K562 (cell line): Measurements from ENCODE around the gene SLC30A10. TPM values are rescaled to one million over a fixed set of nuclear protein-coding genes. Genes with fewer than 3 reads are reported as not detected.

Experiments
- CEBPB ChIP-seq: fragments of 450-650 bp; IDR thresholded peaks from 2 replicates; pipeline ENCODE4 v1.6.1; 2016; ENCODE audit warnings: missing genetic modification characterization, missing compliant biosample characterization
- EHMT2 ChIP-seq: fragments of 450-650 bp; IDR thresholded peaks from 2 replicates; pipeline ENCODE4 v1.6.1; 2018; ENCODE audit warnings: antibody characterized with exemption
- HMG20A ChIP-seq: fragments of 450-650 bp; formaldehyde crosslinking; conservative IDR thresholded peaks from 2 replicates; pipeline ENCODE4 v1.4.0; 2020; ENCODE audit warnings: mild to moderate bottlenecking, mixed read lengths
- NFATC3 ChIP-seq: fragments of 450-650 bp; IDR thresholded peaks from 2 replicates; pipeline ENCODE4 v1.6.1; 2017; ENCODE audit warnings: mild to moderate bottlenecking
- NR2C1 ChIP-seq, 2 experiments: fragments of 450-650 bp; IDR thresholded peaks; 2 replicates each; pipeline ENCODE4 v1.6.1; 2017; ENCODE audit warnings: mild to moderate bottlenecking in 2 of 2, antibody characterized with exemption in 1 of 2, inconsistent platforms in 1 of 2, missing compliant biosample characterization in 1 of 2, missing genetic modification characterization in 1 of 2
- PHF21A ChIP-seq: fragments of 450-650 bp; IDR thresholded peaks from 2 replicates; pipeline ENCODE4 v1.6.1; 2017; ENCODE audit warnings: low read depth, borderline replicate concordance
- ZKSCAN8 ChIP-seq: fragments of 200-800 bp; sonication (Bioruptor generic); IDR thresholded peaks from 2 replicates; pipeline ENCODE4 v1.6.1; 2016; ENCODE audit warnings: missing genetic modification characterization, missing compliant biosample characterization
- ZNF668 ChIP-seq: fragments of 250-450 bp; sonication (Bioruptor Pico); IDR thresholded peaks from 2 replicates; pipeline ENCODE4 v1.8.0; 2022; ENCODE audit warnings: mild to moderate bottlenecking, inconsistent platforms
- polyA plus RNA-seq, 8 experiments: library from polyadenylated mRNA; depleted of rRNA in 4 of 8; stranded (reverse) in 5 of 8; unstranded in 3 of 8; fragments of >200 nt; fragmentation: Nextera tagmentation in 2 of 8; fragmentation: Illumina TruSeq in 1 of 8; extraction: Ambion mirVana in 2 of 8; extraction: Trizol in 1 of 8; gene quantifications; 2 replicates each; pipeline versions ENCODE4 v1.2.1 to v1.2.3, GENCODE V29; 2011 to 2014; ENCODE audit warnings: inconsistent platforms in 1 of 8, missing spikeins in 1 of 8
- total RNA-seq, 7 experiments: library from RNA; depleted of rRNA in 6 of 7; stranded (reverse); fragments of >200 nt in 6 of 7; fragmentation: Illumina TruSeq in 2 of 7; extraction: Trizol in 2 of 7; gene quantifications; 2 replicates each; pipeline versions ENCODE4 v1.2.1 to v1.2.3, GENCODE V29; 2011 to 2021; ENCODE audit warnings: low replicate concordance in 1 of 7
- TF ChIP-seq, protein P1 (sequence below), 2 experiments: fragments of 450-650 bp; conservative IDR thresholded peaks; 2 replicates each; pipeline ENCODE4 v1.6.1; 2017; ENCODE audit warnings: mild to moderate bottlenecking in 2 of 2, moderate library complexity in 2 of 2
- TF ChIP-seq, protein P2 (sequence below), 2 experiments: fragments of 450-650 bp in 1 of 2; sonication (generic) in 1 of 2; formaldehyde crosslinking in 1 of 2; IDR thresholded peaks in 1 of 2; conservative IDR thresholded peaks in 1 of 2; 2 replicates each; pipeline versions ENCODE4 v1.6.1 to v1.8.1; 2016 to 2023; ENCODE audit warnings: mild to moderate bottlenecking in 2 of 2, moderate library complexity in 2 of 2, inconsistent platforms in 1 of 2, missing genetic modification reagents in 1 of 2
- TF ChIP-seq, protein P3 (sequence below): fragments of 450-650 bp; IDR thresholded peaks from 2 replicates; pipeline ENCODE4 v1.6.1; 2017; ENCODE audit warnings: antibody characterized with exemption, mild to moderate bottlenecking
- TF ChIP-seq, protein P4 (sequence below): fragments of 450-650 bp; IDR thresholded peaks from 2 replicates; pipeline ENCODE4 v1.6.1; 2016; ENCODE audit warnings: antibody characterized with exemption

SLC30A10 gene
- total and polyA plus RNA-seq, 9 of the 15 experiments (the other 6 are each of a cell fraction or from before 2014, with no cell fraction given), result 2.6 to 11.3 (median 7.1) TPM

DNA sequence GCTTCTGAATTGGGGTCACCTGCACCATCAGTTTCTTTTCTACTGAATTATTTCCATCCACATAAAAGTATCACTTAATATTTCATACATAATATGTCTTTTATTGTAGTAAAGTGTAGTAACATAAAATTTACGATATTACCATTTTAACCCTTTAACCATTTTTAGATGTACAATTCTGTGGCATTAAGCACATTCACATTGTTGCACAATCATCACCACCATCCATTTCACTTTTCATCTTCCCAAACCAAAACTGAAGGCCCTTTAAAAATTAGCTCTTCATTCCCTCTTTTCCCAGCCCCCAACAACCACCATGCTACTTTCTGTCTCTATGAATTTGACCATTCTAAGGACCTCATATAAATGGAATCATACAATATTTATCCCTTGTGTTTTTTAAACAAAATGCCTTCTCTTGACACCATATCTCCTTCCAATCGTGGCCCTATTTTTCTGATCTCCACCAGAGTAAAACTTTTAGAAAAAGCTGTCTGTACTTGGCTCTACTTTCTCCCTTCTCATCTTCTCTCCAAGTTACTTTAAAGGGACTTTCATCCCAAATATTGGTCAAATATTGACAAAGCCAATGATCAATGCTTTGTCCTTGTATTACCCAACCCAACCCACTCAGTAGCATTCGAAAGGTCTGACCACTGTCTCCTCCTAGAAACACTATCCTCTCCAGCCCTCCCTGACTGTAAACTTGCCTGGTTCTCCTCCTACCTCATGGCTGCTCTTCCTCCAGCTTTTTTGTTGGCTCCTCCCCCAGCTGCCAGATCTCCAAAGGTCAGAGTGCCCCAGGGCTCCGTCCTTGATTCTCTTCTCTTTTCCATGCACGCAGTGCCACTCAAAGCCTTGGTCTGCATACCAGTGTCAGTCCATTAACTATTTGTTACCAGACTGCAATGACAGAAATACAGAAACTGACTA lies 44.7 kb downstream of the SLC30A10 start (continued):
- TF ChIP-seq, protein P1, sequence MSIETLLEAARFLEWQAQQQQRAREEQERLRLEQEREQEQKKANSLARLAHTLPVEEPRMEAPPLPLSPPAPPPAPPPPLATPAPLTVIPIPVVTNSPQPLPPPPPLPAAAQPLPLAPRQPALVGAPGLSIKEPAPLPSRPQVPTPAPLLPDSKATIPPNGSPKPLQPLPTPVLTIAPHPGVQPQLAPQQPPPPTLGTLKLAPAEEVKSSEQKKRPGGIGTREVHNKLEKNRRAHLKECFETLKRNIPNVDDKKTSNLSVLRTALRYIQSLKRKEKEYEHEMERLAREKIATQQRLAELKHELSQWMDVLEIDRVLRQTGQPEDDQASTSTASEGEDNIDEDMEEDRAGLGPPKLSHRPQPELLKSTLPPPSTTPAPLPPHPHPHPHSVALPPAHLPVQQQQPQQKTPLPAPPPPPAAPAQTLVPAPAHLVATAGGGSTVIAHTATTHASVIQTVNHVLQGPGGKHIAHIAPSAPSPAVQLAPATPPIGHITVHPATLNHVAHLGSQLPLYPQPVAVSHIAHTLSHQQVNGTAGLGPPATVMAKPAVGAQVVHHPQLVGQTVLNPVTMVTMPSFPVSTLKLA (conservative IDR thresholded peaks at IDR 0.05), result 0 out of 4 replicates have a peak, but pooled peaks of 1 of the 2 experiments have one; percentile 16
- TF ChIP-seq EHMT2 (peak; percentile 56), ZNF668 (0 out of 2 replicates have a peak, but pooled peaks have one; percentile 5), NR2C1 (IDR thresholded peaks at IDR 0.05) (peak; percentile 61), NR2C1 (tag; IDR thresholded peaks at IDR 0.05) (peak; percentile 61), PHF21A (no peak), ZKSCAN8 (CRISPR knock-in tag) (no peak), HMG20A (CRISPR knock-in tag) (no peak), CEBPB (tag) (peak; percentile 98), NFATC3 (peak; percentile 20; the same call in 1 of the 2 replicates)
- TF ChIP-seq, protein P2, sequence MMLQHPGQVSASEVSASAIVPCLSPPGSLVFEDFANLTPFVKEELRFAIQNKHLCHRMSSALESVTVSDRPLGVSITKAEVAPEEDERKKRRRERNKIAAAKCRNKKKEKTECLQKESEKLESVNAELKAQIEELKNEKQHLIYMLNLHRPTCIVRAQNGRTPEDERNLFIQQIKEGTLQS (IDR thresholded peaks at IDR 0.05), result no peak
- TF ChIP-seq, protein P2 (CRISPR knock-in tag; conservative IDR thresholded peaks at IDR 0.05), result no peak
- TF ChIP-seq, protein P3, sequence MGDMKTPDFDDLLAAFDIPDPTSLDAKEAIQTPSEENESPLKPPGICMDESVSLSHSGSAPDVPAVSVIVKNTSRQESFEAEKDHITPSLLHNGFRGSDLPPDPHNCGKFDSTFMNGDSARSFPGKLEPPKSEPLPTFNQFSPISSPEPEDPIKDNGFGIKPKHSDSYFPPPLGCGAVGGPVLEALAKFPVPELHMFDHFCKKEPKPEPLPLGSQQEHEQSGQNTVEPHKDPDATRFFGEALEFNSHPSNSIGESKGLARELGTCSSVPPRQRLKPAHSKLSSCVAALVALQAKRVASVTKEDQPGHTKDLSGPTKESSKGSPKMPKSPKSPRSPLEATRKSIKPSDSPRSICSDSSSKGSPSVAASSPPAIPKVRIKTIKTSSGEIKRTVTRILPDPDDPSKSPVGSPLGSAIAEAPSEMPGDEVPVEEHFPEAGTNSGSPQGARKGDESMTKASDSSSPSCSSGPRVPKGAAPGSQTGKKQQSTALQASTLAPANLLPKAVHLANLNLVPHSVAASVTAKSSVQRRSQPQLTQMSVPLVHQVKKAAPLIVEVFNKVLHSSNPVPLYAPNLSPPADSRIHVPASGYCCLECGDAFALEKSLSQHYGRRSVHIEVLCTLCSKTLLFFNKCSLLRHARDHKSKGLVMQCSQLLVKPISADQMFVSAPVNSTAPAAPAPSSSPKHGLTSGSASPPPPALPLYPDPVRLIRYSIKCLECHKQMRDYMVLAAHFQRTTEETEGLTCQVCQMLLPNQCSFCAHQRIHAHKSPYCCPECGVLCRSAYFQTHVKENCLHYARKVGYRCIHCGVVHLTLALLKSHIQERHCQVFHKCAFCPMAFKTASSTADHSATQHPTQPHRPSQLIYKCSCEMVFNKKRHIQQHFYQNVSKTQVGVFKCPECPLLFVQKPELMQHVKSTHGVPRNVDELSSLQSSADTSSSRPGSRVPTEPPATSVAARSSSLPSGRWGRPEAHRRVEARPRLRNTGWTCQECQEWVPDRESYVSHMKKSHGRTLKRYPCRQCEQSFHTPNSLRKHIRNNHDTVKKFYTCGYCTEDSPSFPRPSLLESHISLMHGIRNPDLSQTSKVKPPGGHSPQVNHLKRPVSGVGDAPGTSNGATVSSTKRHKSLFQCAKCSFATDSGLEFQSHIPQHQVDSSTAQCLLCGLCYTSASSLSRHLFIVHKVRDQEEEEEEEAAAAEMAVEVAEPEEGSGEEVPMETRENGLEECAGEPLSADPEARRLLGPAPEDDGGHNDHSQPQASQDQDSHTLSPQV, result peak; percentile 66
- TF ChIP-seq, protein P4, sequence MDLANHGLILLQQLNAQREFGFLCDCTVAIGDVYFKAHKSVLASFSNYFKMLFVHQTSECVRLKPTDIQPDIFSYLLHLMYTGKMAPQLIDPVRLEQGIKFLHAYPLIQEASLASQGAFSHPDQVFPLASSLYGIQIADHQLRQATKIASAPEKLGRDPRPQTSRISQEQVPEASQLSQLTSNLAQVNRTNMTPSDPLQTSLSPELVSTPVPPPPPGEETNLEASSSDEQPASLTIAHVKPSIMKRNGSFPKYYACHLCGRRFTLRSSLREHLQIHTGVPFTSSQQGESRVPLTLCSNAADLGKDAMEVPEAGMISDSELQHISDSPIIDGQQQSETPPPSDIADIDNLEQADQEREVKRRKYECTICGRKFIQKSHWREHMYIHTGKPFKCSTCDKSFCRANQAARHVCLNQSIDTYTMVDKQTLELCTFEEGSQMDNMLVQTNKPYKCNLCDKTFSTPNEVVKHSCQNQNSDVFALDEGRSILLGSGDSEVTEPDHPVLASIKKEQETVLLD, result 0 out of 2 replicates have a peak, but pooled peaks have one; percentile 27
- TF ChIP-seq, all 486 proteins: peak for 26
